GM18951 (cell line): ENCODE results near the gene TRMU.

Experiments used
- POLR2A ChIP-seq: IDR thresholded peaks from 4 replicates; pipeline ENCODE4 v1.6.1; 2011; ENCODE audit warnings: mild to moderate bottlenecking; ENCODE audit not compliant: insufficient read length, insufficient read depth; ENCODE audit errors: extremely low read depth
- in situ Hi-C: fragments of 300-500 bp; cut with MboI; formaldehyde crosslinking; loops from one replicate; pipeline ENCODE4 v1.12.0; 2022; ENCODE audit warnings: low sequenced_read_pairs, mixed read lengths, inconsistent platforms; ENCODE audit not compliant: unreplicated experiment

TRMU gene

GRCh38 chr22:46377525-46378425 is 42.3 kb downstream of the TRMU start:
- in situ Hi-C loops = no loop called here
- no peak for TF ChIP-seq POLR2A

- TF ChIP-seq POLR2A = no peak
- in situ Hi-C loops = no loop called here
Observed at GRCh38 chr22:46378426-46379065, 43.0 kb downstream of the TRMU start.

GRCh38 chr22:46379066-46379930 is 43.8 kb downstream of the TRMU start:
- TF ChIP-seq POLR2A = no peak
- in situ Hi-C loops = no loop called here

GRCh38 chr22:46380069-46380468 is 44.6 kb downstream of the TRMU start:
- no peak for TF ChIP-seq POLR2A
- in situ Hi-C loops = no loop called here

DNA sequence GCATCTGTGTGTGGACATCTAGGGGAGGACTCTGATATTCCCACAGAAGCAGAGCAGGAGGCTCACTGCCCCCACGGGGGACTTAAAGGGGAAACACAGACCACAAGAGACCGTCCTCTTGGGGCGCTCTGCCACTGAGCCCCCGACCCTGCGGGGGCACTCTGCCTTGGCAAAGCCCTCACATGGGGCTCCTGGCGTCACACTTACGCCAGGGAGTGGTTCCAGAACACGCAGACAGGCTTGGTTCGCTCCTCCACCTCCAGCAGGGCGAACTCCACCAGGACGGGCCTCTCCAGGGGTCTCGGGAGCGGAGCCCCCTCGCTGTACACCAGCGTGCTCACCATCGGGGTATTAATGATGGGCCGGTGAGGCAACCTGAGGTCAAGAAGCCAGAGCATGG is 45.1 kb downstream of the TRMU start:
- no peak for TF ChIP-seq POLR2A
- in situ Hi-C loops = no loop called here

DNA sequence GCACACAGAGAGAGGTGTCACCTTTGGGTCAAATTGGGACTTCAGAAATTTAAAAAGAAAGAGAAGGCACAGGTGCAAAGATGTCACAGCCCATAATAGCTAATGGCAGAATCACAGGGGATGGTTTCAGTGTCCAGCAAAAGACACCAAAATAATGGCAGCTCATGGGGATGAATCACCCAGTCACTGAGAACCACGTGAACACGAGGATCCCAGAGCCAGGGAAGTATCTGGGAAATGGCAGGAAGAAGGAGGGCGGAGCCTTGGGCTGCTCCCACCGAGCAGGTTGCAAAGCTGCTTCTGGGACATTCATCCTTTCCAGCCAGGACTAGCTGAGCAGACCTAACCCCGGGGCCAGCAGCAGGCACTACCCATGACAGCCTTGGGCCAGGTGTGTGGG is 45.6 kb downstream of the TRMU start:
- TF ChIP-seq POLR2A = no peak
- in situ Hi-C loops = no loop called here

- in situ Hi-C loops = no loop called here
- no peak for TF ChIP-seq POLR2A
Observed at GRCh38 chr22:46381731-46382130, 46.2 kb downstream of the TRMU start.

DNA sequence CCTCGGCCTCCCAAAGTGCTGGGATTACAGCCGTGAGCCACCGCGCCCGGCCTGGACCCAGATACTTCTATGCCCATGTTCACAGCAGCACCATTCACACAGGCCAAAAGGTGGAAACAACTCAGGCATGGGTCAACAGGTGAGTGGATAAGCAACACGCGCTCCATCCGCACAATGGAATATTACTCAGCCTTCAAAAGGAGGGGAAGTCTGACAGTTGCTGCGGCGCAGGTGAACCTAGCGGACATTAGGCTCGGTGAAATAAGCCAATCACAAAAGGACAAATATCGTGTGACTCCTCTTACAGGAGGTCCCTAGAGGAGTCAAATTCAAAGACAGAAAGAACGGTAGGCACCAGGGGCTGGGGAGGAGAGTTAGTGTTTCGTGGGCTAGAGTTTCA is 47.0 kb downstream of the TRMU start:
- in situ Hi-C loops = no loop called here

GRCh38 chr22:46386312-46386711 is 50.8 kb downstream of the TRMU start:
- in situ Hi-C loops = no loop called here
- TF ChIP-seq POLR2A = no peak

More for the DNA sequence above, 47.0 kb downstream of the TRMU start:
- TF ChIP-seq POLR2A = no peak

GRCh38 chr22:46387748-46388147 is 52.2 kb downstream of the TRMU start:
- no peak for TF ChIP-seq POLR2A
- in situ Hi-C loops = no loop called here

- in situ Hi-C loops = no loop called here
- no peak for TF ChIP-seq POLR2A
Observed at GRCh38 chr22:46388647-46389046, 53.1 kb downstream of the TRMU start.

GRCh38 chr22:46389081-46389480 is 53.6 kb downstream of the TRMU start:
- TF ChIP-seq POLR2A = no peak
- in situ Hi-C loops = no loop called here

DNA sequence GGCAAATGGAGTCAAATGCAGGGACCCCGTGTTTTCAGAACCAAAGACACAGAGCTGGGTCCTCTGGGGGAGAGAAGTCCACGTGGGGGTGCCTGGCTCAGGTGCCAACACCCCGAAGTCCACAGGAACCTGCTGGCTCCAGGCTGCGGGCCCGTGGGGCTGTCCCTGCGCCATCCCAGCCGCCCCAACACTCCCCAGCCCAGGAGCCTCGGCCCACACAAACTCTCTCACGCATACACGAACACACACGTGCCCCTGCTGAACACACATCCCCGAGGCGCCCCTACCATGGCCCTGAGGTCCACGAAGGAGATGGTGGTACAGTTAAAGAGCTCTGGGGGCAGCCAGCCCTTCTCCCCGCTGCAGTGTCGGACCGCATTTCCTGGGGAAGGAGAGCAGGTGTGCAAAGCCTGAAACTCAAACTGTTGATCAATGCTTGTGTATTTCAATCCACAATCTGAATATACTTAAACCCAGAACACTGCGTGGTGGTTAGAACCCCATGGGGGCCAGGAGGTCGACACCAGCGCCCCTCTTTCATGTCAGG is 54.7 kb downstream of the TRMU start:
- in situ Hi-C loops = no loop called here
- TF ChIP-seq POLR2A = no peak
